Osteoblast (primary cell): Measurements from ENCODE around the gene HELZ. TPM values are rescaled to one million over a fixed set of nuclear protein-coding genes. Genes with fewer than 3 reads are reported as not detected.
"Not testable (repeated sequence)": the region's sequence is repeated elsewhere in the genome, so short reads cannot be mapped to it uniquely, and the experiment has no call there.

Experiments used
- DNase-seq: peaks from one replicate; pipeline ENCODE4 v3.0.0; 2011; ENCODE audit warnings: low spot score, mixed read lengths; ENCODE audit not compliant: insufficient read length; ENCODE audit errors: missing footprints
- H2AFZ ChIP-seq: 2 replicates; pipeline ENCODE4 v1.6.0; 2011; ENCODE audit warnings: mild to moderate bottlenecking, low read length
- H3K27ac ChIP-seq: 2 replicates; pipeline ENCODE4 v1.5.1; 2011; ENCODE audit warnings: mild to moderate bottlenecking, low read depth, low read length, moderate library complexity
- H3K27me3 ChIP-seq: 2 replicates; pipeline ENCODE4 v1.6.0; 2012; ENCODE audit warnings: mild to moderate bottlenecking, control low read depth, inconsistent platforms, low read length, moderate library complexity; ENCODE audit not compliant: insufficient read depth
- H3K36me3 ChIP-seq: 2 replicates; pipeline ENCODE4 v1.5.1; 2011; ENCODE audit warnings: mild to moderate bottlenecking, low read length, control low read depth, moderate library complexity; ENCODE audit not compliant: insufficient read depth
- H3K4me1 ChIP-seq: 2 replicates; pipeline ENCODE4 v1.5.1; 2011; ENCODE audit warnings: mild to moderate bottlenecking, low read length, control low read depth, moderate library complexity; ENCODE audit not compliant: insufficient read depth
- H3K4me2 ChIP-seq: 2 replicates; pipeline ENCODE4 v1.6.0; 2011; ENCODE audit warnings: mild to moderate bottlenecking, low read length; ENCODE audit not compliant: insufficient read depth
- H3K4me3 ChIP-seq: fragments of 200-600 bp; sonication (generic); 3 replicates; pipeline ENCODE4 v1.5.1; 2012; ENCODE audit warnings: mild to moderate bottlenecking, low read length, inconsistent platforms; ENCODE audit not compliant: insufficient read depth
- H3K79me2 ChIP-seq: 2 replicates; pipeline ENCODE4 v1.6.0; 2012; ENCODE audit warnings: mild to moderate bottlenecking, low read length, control low read depth, inconsistent platforms; ENCODE audit not compliant: insufficient read depth
- H3K9me3 ChIP-seq: 2 replicates; pipeline ENCODE4 v1.5.1; 2011; ENCODE audit warnings: low read depth, low read length, control low read depth
- H4K20me1 ChIP-seq: 2 replicates; pipeline ENCODE4 v1.6.0; 2012; ENCODE audit warnings: mild to moderate bottlenecking, low read length, control low read depth; ENCODE audit not compliant: insufficient read depth
- CTCF ChIP-seq: IDR thresholded peaks from 2 replicates; pipeline ENCODE4 v1.5.1; 2011; ENCODE audit warnings: mild to moderate bottlenecking, low read depth, low read length, moderate library complexity; ENCODE audit errors: extremely low read depth
- total RNA-seq: library from RNA; depleted of rRNA; stranded (reverse); fragments of >200 nt; gene quantifications from 2 replicates; pipeline ENCODE4 v1.2.3, GENCODE V29; 2012

The HELZ gene
- total RNA-seq, 1 donor = 56.8 TPM

- no peak overlapping the region for H3K4me2 ChIP-seq
- DNase-seq = no peak
- TF ChIP-seq CTCF = no peak
- no peaks in the 10 kb centered on the region for H4K20me1 ChIP-seq
- no peaks in the 10 kb centered on the region for H3K79me2 ChIP-seq
- peaks cover 11% of the 10 kb centered on the region for H3K36me3 ChIP-seq
- no peaks in the 10 kb centered on the region for H3K27me3 ChIP-seq
- no peak overlapping the region for H3K4me3 ChIP-seq
- peaks cover 6% of the 10 kb centered on the region for H3K4me1 ChIP-seq
- H3K9me3 ChIP-seq = no peaks in the 10 kb centered on the region
- no peak overlapping the region for H2AFZ ChIP-seq
- no peak overlapping the region for H3K27ac ChIP-seq
Measured at GRCh38 chr17:67129283-67129682, 115.7 kb downstream of the HELZ start.

GRCh38 chr17:67128700-67129099 lies 116.3 kb downstream of the HELZ start:
- H3K4me1 ChIP-seq = peaks cover 6% of the 10 kb centered on the region
- DNase-seq = no peak
- H3K79me2 ChIP-seq = no peaks in the 10 kb centered on the region
- no peak overlapping the region for H3K4me2 ChIP-seq
- no peak for TF ChIP-seq CTCF
- H3K4me3 ChIP-seq = no peak overlapping the region
- H4K20me1 ChIP-seq = no peaks in the 10 kb centered on the region
- no peaks in the 10 kb centered on the region for H3K27me3 ChIP-seq
- H3K27ac ChIP-seq = no peak overlapping the region
- peaks cover 17% of the 10 kb centered on the region for H3K36me3 ChIP-seq
- H2AFZ ChIP-seq = no peak overlapping the region
- H3K9me3 ChIP-seq = no peaks in the 10 kb centered on the region

GRCh38 chr17:67127925-67128324 lies 117.1 kb downstream of the HELZ start:
- peaks cover 19% of the 10 kb centered on the region for H3K36me3 ChIP-seq
- H3K79me2 ChIP-seq = no peaks in the 10 kb centered on the region
- H2AFZ ChIP-seq = no peak overlapping the region
- no peak overlapping the region for H3K4me2 ChIP-seq
- H3K27me3 ChIP-seq = no peaks in the 10 kb centered on the region
- no peak for TF ChIP-seq CTCF
- H3K4me1 ChIP-seq = peaks cover 6% of the 10 kb centered on the region
- H4K20me1 ChIP-seq = no peaks in the 10 kb centered on the region
- no peak overlapping the region for H3K4me3 ChIP-seq
- H3K27ac ChIP-seq = no peak overlapping the region
- no peak for DNase-seq
- H3K9me3 ChIP-seq = no peaks in the 10 kb centered on the region

GRCh38 chr17:67126983-67127382 lies 118.0 kb downstream of the HELZ start:
- no peak overlapping the region for H3K4me3 ChIP-seq
- no peak overlapping the region for H3K4me2 ChIP-seq
- peaks cover 6% of the 10 kb centered on the region for H3K4me1 ChIP-seq
- H2AFZ ChIP-seq = no peak overlapping the region
- H4K20me1 ChIP-seq = no peaks in the 10 kb centered on the region
- H3K27me3 ChIP-seq = no peaks in the 10 kb centered on the region
- H3K27ac ChIP-seq = no peak overlapping the region
- no peak for TF ChIP-seq CTCF
- H3K9me3 ChIP-seq = no peaks in the 10 kb centered on the region
- no peak for DNase-seq
- peaks cover 24% of the 10 kb centered on the region for H3K36me3 ChIP-seq
- no peaks in the 10 kb centered on the region for H3K79me2 ChIP-seq

- not testable (repeated sequence) for DNase-seq, H3K79me2 ChIP-seq, H3K4me2 ChIP-seq, H3K27ac ChIP-seq, H2AFZ ChIP-seq, H4K20me1 ChIP-seq, H3K27me3 ChIP-seq, H3K4me3 ChIP-seq, H3K4me1 ChIP-seq, H3K9me3 ChIP-seq
- H3K36me3 ChIP-seq = peaks cover 24% of the 10 kb centered on the region
Measured at GRCh38 chr17:67126543-67126942, 118.5 kb downstream of the HELZ start.
